Tibial nerve (tissue), 4 donors: Measurements from ENCODE around the gene AGK. TPM values are rescaled to one million over a fixed set of nuclear protein-coding genes. Genes with fewer than 3 reads are reported as not detected.

Source experiments
- DNase-seq, 2 donors: peaks; one replicate each; pipeline ENCODE4 v3.0.0-alpha.2; 2019; ENCODE audit warnings: low spot score in 2 of 2
- H3K27ac ChIP-seq, 4 donors: fragments of 200-600 bp; sonication (generic) in 3 of 4; one replicate each; pipeline ENCODE4 v1.5.1; 2017 to 2019; ENCODE audit warnings: mild to moderate bottlenecking in 1 of 4
- H3K27me3 ChIP-seq, 2 donors: fragments of 200-600 bp; sonication (generic) in 1 of 2; one replicate each; pipeline versions ENCODE4 v1.5.1 to v1.6.0; 2017 to 2019
- H3K36me3 ChIP-seq, 3 donors: fragments of 200-600 bp; sonication (generic); one replicate each; pipeline ENCODE4 v1.5.1; 2018 to 2019
- H3K4me1 ChIP-seq, 4 donors: fragments of 200-600 bp; sonication (generic) in 3 of 4; one replicate each; pipeline ENCODE4 v1.5.1; 2017 to 2019
- H3K4me3 ChIP-seq, 4 donors: fragments of 200-600 bp; sonication (generic) in 3 of 4; one replicate each; pipeline ENCODE4 v1.5.1; 2017 to 2019; ENCODE audit warnings: mild to moderate bottlenecking in 1 of 4, moderate library complexity in 1 of 4
- H3K9me3 ChIP-seq, 4 donors: fragments of 200-600 bp; sonication (generic) in 3 of 4; one replicate each; pipeline ENCODE4 v1.5.1; 2017 to 2019
- EP300 ChIP-seq, 2 donors: sonication (generic); formaldehyde crosslinking; IDR thresholded peaks; one replicate each; pipeline ENCODE4 v1.6.1; 2017; ENCODE audit warnings: antibody characterized with exemption in 2 of 2, mild to moderate bottlenecking in 1 of 2
- POLR2A ChIP-seq, 2 donors: fragments of 450-650 bp; IDR thresholded peaks; one replicate each; pipeline ENCODE4 v1.6.1; 2017; ENCODE audit warnings: antibody characterized with exemption in 2 of 2, mild to moderate bottlenecking in 2 of 2, moderate library complexity in 2 of 2
- WGBS, 2 donors: methylation state at CpG; one replicate each; pipeline ENCODE4 v1.1.5; 2018; 5-methylcytosine and 5-hydroxymethylcytosine counted together
- total RNA-seq, 4 donors: library from RNA; depleted of rRNA; stranded (reverse); fragments of >200 nt; gene quantifications; one replicate each; pipeline ENCODE4 v1.1.0, GENCODE V29; 2016
- TF ChIP-seq, protein P1 (sequence below), 5 experiments: fragments of 200-600 bp in 3 of 5; fragments of 450-650 bp in 2 of 5; sonication (generic) in 3 of 5; IDR thresholded peaks; one replicate each; pipeline ENCODE4 v1.5.1; 2016 to 2019; ENCODE audit warnings: antibody characterized with exemption in 5 of 5, mild to moderate bottlenecking in 3 of 5, moderate library complexity in 2 of 5

The AGK gene
- total RNA-seq, 4 donors from 2014 or later: 16.4 to 45.9 (median 26.3) TPM

DNA sequence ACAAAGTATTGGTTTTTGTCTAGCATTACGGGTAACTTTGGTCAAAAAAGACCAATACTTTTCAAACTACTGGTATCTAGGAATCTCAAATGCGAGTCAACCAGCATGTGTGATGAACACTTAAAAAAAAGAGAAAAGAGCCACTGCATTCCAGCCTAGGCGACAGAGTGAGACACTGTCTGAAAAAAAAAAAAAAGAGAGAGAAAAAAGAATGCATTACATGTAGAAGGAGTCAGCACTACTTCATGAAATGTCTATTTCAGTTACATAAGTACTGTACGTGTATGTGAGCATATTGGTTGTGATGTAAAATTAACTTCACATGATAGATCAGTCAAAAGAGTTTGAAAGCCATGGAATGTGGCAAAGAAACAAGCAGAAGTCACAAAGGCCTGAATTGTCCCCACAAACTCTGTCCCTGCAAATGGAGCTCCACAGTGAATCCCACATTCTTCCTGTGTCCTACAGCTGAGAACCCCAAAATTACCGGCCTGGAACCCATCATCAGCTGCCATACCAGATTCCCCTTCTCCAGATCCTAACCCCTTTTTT lies 149.2 kb downstream of the AGK start:
- Histone ChIP-seq H3K27ac (peak overlapping the region in 3 of 4 donors; percentile 77 to 90 (median 82)), H3K4me3 (peak overlapping the region in 2 of 4 donors; percentile 72 to 93)

DNA sequence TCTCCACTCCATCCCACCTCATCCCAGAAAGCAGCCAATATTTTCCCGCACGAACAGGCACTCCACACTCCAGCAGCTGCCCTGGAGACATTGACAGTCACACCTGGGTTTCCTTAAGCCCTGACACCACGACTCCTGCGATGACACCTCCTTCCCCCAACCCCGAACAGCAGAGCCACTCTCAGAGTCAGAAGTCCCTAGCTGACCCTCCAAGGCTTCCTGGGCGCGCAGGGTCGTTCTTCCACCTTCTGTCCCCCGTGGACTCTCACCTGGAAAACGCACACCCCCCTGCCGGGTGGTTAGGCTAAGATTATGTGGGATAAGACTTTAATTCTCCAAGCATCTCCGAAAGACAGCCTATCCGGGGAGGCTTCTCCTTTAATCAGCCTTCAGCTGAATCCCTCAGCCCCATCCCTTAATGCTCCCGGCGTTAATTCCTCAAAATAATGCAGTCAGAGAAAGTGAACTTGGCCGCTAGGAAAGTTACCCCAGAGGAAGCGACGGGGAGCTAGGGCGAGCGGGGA lies 149.7 kb downstream of the AGK start:
- Histone ChIP-seq H3K36me3 (no peaks in the 10 kb centered on the region), H3K4me3 (peak overlapping the region; percentile 62 to 93 (median 82)), H3K27ac (peak overlapping the region; percentile 73 to 90 (median 80)), H3K9me3 (no peaks in the 10 kb centered on the region), H3K4me1 (peaks cover 0 to 52% (median 5%) of the 10 kb centered on the region in 4 donors), H3K27me3 (no peaks in the 10 kb centered on the region)
- TF ChIP-seq POLR2A (IDR thresholded peaks at IDR 0.05) (no peak), EP300 (IDR thresholded peaks at IDR 0.05) (no peak)
- TF ChIP-seq, protein P1, sequence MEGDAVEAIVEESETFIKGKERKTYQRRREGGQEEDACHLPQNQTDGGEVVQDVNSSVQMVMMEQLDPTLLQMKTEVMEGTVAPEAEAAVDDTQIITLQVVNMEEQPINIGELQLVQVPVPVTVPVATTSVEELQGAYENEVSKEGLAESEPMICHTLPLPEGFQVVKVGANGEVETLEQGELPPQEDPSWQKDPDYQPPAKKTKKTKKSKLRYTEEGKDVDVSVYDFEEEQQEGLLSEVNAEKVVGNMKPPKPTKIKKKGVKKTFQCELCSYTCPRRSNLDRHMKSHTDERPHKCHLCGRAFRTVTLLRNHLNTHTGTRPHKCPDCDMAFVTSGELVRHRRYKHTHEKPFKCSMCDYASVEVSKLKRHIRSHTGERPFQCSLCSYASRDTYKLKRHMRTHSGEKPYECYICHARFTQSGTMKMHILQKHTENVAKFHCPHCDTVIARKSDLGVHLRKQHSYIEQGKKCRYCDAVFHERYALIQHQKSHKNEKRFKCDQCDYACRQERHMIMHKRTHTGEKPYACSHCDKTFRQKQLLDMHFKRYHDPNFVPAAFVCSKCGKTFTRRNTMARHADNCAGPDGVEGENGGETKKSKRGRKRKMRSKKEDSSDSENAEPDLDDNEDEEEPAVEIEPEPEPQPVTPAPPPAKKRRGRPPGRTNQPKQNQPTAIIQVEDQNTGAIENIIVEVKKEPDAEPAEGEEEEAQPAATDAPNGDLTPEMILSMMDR (IDR thresholded peaks at IDR 0.05): no peak
- no peak for DNase-seq
- WGBS, 2 donors: 12 to 19% methylated on average over 20 of the region's 20 CpGs

More for the DNA sequence above, 149.2 kb downstream of the AGK start:
- Histone ChIP-seq H3K27me3 (no peaks in the 10 kb centered on the region), H3K36me3 (no peaks in the 10 kb centered on the region), H3K4me1 (peaks cover 0 to 56% (median 5%) of the 10 kb centered on the region in 4 donors), H3K9me3 (no peaks in the 10 kb centered on the region)
- no peak for DNase-seq
- 51% methylated on average over 5 of the region's 5 CpGs for WGBS, 2 donors
- TF ChIP-seq EP300 (IDR thresholded peaks at IDR 0.05): no peak
- TF ChIP-seq, protein P1 (IDR thresholded peaks at IDR 0.05): no peak

DNA sequence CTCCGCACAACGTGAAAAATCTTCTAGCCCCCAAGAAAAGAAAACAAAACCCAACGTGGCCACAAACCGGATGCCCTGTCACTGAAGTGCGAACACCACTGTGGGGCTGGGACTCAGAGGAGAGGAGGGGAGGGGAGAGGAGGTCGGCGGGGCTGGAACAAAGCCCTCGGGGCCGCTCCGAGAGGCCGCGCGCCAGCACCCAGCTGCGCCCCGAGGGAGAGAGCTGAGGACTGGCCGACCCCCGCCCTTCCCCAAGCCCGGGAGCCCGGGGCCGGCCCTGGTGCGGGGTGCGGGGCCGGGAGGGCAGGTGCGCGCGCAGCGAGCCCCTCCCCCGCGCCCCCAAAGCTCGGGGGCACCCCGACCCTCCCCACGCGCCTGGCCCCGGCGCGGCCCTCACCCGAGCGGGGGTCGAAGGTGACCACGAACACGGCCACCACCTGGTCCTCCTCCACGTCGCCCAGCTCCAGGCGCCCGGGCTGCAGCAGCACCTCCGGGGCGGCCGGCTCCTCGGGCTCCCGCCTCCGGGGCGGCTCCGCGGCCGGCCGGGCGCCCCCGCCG lies 150.4 kb downstream of the AGK start:
- H3K4me1 ChIP-seq: peaks cover 0 to 45% (median 5%) of the 10 kb centered on the region in 4 donors
- no peaks in the 10 kb centered on the region for H3K9me3 ChIP-seq
- H3K27ac ChIP-seq: peak overlapping the region; percentile 73 to 90 (median 80)
- no peaks in the 10 kb centered on the region for H3K27me3 ChIP-seq
- no peak for DNase-seq
- WGBS, 2 donors: 0 to 1% methylated on average over 13 to 25 of the region's 59 CpGs
- no peaks in the 10 kb centered on the region for H3K36me3 ChIP-seq
- TF ChIP-seq POLR2A (IDR thresholded peaks at IDR 0.05): no peak
- no peak for TF ChIP-seq EP300 (IDR thresholded peaks at IDR 0.05)
- TF ChIP-seq, protein P1 (IDR thresholded peaks at IDR 0.05): no peak
- peak overlapping the region; percentile 62 to 93 (median 82) for H3K4me3 ChIP-seq

DNA sequence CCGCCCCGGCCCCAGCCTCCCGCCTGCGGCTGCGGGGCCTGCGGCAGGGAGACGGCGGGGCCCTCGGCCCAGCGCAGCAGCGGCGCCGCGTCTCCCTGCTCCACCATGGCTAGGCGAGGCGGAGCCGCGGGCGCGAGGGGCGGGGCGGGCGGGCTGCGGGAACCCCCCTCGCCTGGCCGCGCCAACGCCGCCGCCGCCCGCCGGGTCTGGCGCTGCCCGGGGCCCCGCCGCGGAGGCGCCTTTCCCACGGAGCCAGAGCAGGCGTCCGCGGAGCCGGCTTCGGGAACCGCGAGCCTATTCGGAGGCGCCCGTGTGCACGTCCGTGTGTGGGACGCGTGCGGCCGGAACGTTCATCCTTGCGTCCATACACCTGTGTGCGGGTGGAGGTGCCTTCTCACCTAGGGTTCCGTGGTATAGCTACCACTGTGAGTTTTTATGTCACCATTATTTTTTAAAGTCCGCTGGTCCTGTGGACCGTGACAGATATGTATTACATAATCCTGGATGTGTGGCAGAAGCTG lies 150.9 kb downstream of the AGK start, which contains the start of gene DENND11:
DENND11 (minus strand) TSS at position 120 of the 521 bp plus-strand sequence; CDS start at position 107, 13 bp downstream.
- Histone ChIP-seq H3K27me3 (no peaks in the 10 kb centered on the region), H3K27ac (peak within 1 kb of the TSS; percentile 73 to 90 (median 80)), H3K4me3 (peak within 1 kb of the TSS; percentile 62 to 93 (median 82)), H3K9me3 (no peaks in the 10 kb centered on the region), H3K4me1 (peaks cover 0 to 41% (median 5%) of the 10 kb centered on the region in 4 donors), H3K36me3 (no peaks in the 10 kb centered on the region)
- whole genome bisulfite sequencing, 2 donors: 0% methylated on average over 23 to 36 of the region's 62 CpGs
- TF ChIP-seq, protein P1 (IDR thresholded peaks at IDR 0.05): no peak
- TF ChIP-seq EP300 (IDR thresholded peaks at IDR 0.05): no peak
- TF ChIP-seq POLR2A (IDR thresholded peaks at IDR 0.05): no peak
- no peak for DNase-seq

DNA sequence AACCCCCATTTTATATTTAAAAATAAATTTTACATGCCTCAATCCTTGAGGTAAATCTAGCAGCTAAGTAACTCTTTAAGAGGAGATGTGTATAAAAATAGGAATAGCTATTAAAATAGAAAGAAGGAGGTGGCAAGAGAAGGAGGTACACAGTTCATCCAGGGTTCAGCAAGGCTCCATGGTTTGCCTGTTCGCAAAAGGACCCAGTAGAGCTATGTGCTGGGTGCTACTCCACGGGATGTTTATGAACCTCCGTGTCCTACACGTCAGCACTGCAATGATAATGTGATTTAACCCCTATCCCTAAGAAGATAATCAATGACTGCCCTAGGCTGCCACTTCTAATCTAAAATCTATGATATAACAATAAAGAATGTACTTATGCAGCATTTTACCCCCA lies 151.7 kb downstream of the AGK start:
- Histone ChIP-seq H3K27ac (no peak overlapping the region), H3K9me3 (no peaks in the 10 kb centered on the region), H3K36me3 (no peaks in the 10 kb centered on the region), H3K4me1 (peaks cover 0 to 34% (median 3%) of the 10 kb centered on the region in 4 donors), H3K27me3 (no peaks in the 10 kb centered on the region), H3K4me3 (peak overlapping the region in 1 of 4 donors; percentile 93)
- DNase-seq: no peak
- WGBS, 2 donors: 69 to 78% methylated on average over 4 of the region's 4 CpGs
- no peak for TF ChIP-seq POLR2A (IDR thresholded peaks at IDR 0.05)
- no peak for TF ChIP-seq EP300 (IDR thresholded peaks at IDR 0.05)
- TF ChIP-seq, protein P1 (IDR thresholded peaks at IDR 0.05): no peak
